NCI-H524 treated with DMSO at 0.1 percent for 48 hours (cell line): ENCODE measurements around the gene ZBTB7A.

ENCODE experiments used
- DNase-seq: peaks from one replicate; lab custom pipeline; 2025; lab: John Stamatoyannopoulos, UW

Gene ZBTB7A

GRCh38 chr19:4035582-4035981, 31.1 kb downstream of the ZBTB7A start:
- no peak for DNase-seq

- no peak for DNase-seq
Observed at GRCh38 chr19:4035018-4035566, 31.6 kb downstream of the ZBTB7A start.

- no peak for DNase-seq
Observed at GRCh38 chr19:4034048-4035017, 32.4 kb downstream of the ZBTB7A start.

- no peak for DNase-seq
Observed at GRCh38 chr19:4033028-4033956, 33.4 kb downstream of the ZBTB7A start.

- DNase-seq: no peak
Observed at GRCh38 chr19:4032436-4032835, 34.3 kb downstream of the ZBTB7A start.

GRCh38 chr19:4031420-4031819, 35.3 kb downstream of the ZBTB7A start:
- DNase-seq: no peak

- DNase-seq: no peak
Observed at GRCh38 chr19:4030981-4031380, 35.7 kb downstream of the ZBTB7A start.

- no peak for DNase-seq
Observed at GRCh38 chr19:4030552-4030951, 36.1 kb downstream of the ZBTB7A start.

GRCh38 chr19:4029247-4029614, 37.5 kb downstream of the ZBTB7A start:
- DNase-seq: no peak

- DNase-seq: no peak
Observed at GRCh38 chr19:4028334-4029246, 38.1 kb downstream of the ZBTB7A start.

- DNase-seq: no peak
Observed at GRCh38 chr19:4027146-4027545, 39.6 kb downstream of the ZBTB7A start.

- no peak for DNase-seq
Observed at GRCh38 chr19:4025317-4025716, 41.4 kb downstream of the ZBTB7A start.

GRCh38 chr19:4023600-4024398, 42.9 kb downstream of the ZBTB7A start:
- DNase-seq: no peak

- DNase-seq: no peak
Observed at GRCh38 chr19:4019578-4019977, 47.1 kb downstream of the ZBTB7A start.

GRCh38 chr19:4018775-4019504, 47.8 kb downstream of the ZBTB7A start:
- no peak for DNase-seq

GRCh38 chr19:4018140-4018613, 48.5 kb downstream of the ZBTB7A start:
- DNase-seq: no peak

- DNase-seq: no peak
Observed at GRCh38 chr19:4016903-4017638, 49.6 kb downstream of the ZBTB7A start.

- no peak for DNase-seq
Observed at GRCh38 chr19:4016486-4016885, 50.2 kb downstream of the ZBTB7A start.
